LNCaP clone FGC (cell line): Measurements from ENCODE around the gene UGP2.
"Not testable (repeated sequence)": the region's sequence is repeated elsewhere in the genome, so short reads cannot be mapped to it uniquely, and the experiment has no call there.

ENCODE experiments used
- DNase-seq: peaks from one replicate; pipeline ENCODE4 v3.0.0-alpha.2; 2011; ENCODE audit warnings: low read depth
- H3K4me3 ChIP-seq: 2 replicates; pipeline ENCODE4 v1.5.1; 2011; ENCODE audit warnings: mild to moderate bottlenecking, low read depth, low read length, control low read depth
- CTCF ChIP-seq: IDR thresholded peaks from 2 replicates; pipeline ENCODE4 v1.5.1; 2012; ENCODE audit warnings: mild to moderate bottlenecking; ENCODE audit not compliant: control insufficient read depth, insufficient read depth; ENCODE audit errors: extremely low read depth

Gene UGP2

GRCh38 chr2:63811063-63811462 is 30.6 kb upstream of the UGP2 start:
- no peak for DNase-seq
- TF ChIP-seq CTCF = no peak
- H3K4me3 ChIP-seq = no peak overlapping the region

GRCh38 chr2:63811870-63812269 is 29.8 kb upstream of the UGP2 start:
- not testable (repeated sequence) for H3K4me3 ChIP-seq, DNase-seq

- no peak overlapping the region for H3K4me3 ChIP-seq
- no peak for DNase-seq
- no peak for TF ChIP-seq CTCF
These were observed 27.6 kb upstream of the UGP2 start for GRCh38 chr2:63814114-63814513.

GRCh38 chr2:63817382-63817781 is 24.3 kb upstream of the UGP2 start:
- TF ChIP-seq CTCF = no peak
- no peak for DNase-seq
- H3K4me3 ChIP-seq = no peak overlapping the region

GRCh38 chr2:63818271-63818670 is 23.4 kb upstream of the UGP2 start:
- no peak for DNase-seq
- H3K4me3 ChIP-seq = no peak overlapping the region
- no peak for TF ChIP-seq CTCF

GRCh38 chr2:63819256-63819655 is 22.4 kb upstream of the UGP2 start:
- no peak for TF ChIP-seq CTCF
- no peak for DNase-seq
- H3K4me3 ChIP-seq = no peak overlapping the region

GRCh38 chr2:63819765-63820717 is 21.7 kb upstream of the UGP2 start:
- TF ChIP-seq CTCF = no peak
- no peak overlapping the region for H3K4me3 ChIP-seq
- no peak for DNase-seq
